HepG2 (cell line): ENCODE measurements around the gene LLGL1. TPM values are rescaled to one million over a fixed set of nuclear protein-coding genes. Genes with fewer than 3 reads are reported as not detected.

Experiments
- ATAD3A ChIP-seq: sonication (generic); formaldehyde crosslinking; IDR thresholded peaks from 2 replicates; pipeline ENCODE4 v1.4.0; 2020; ENCODE audit warnings: missing genetic modification reagents
- HNRNPH1 ChIP-seq: fragments of 200-400 bp; formaldehyde crosslinking; optimal IDR thresholded peaks from 2 replicates; pipeline ENCODE3; 2017; ENCODE audit warnings: mild to moderate bottlenecking, low read depth, low read length
- NCOA1 ChIP-seq: sonication (generic); formaldehyde crosslinking; IDR thresholded peaks from 2 replicates; pipeline ENCODE4 v1.9.0; 2021; ENCODE audit warnings: missing genetic modification reagents
- NFRKB ChIP-seq: fragments of 450-650 bp; IDR thresholded peaks from 2 replicates; pipeline ENCODE4 v1.6.1; 2017
- NR1H2 ChIP-seq: sonication (generic); formaldehyde crosslinking; IDR thresholded peaks from 2 replicates; pipeline ENCODE4 v1.8.1; 2022; ENCODE audit warnings: low read depth, missing genetic modification reagents, borderline replicate concordance
- PAF1 ChIP-seq: IDR thresholded peaks from 2 replicates; pipeline ENCODE4 v1.6.1; 2016; ENCODE audit warnings: missing genetic modification reagents, missing compliant biosample characterization
- STAT5B ChIP-seq: sonication (generic); formaldehyde crosslinking; IDR thresholded peaks from 2 replicates; pipeline ENCODE4 v1.4.0; 2020; ENCODE audit warnings: missing genetic modification reagents
- TAF1 ChIP-seq: sonication (generic); formaldehyde crosslinking; IDR thresholded peaks from 2 replicates; pipeline ENCODE4 v1.4.0; 2020; ENCODE audit warnings: missing genetic modification reagents
- ZBTB20 ChIP-seq: sonication (generic); formaldehyde crosslinking; IDR thresholded peaks from 2 replicates; pipeline ENCODE4 v1.8.1; 2023; ENCODE audit warnings: missing genetic modification reagents, low read depth, mild to moderate bottlenecking, borderline replicate concordance
- ZBTB42 ChIP-seq: sonication (generic); formaldehyde crosslinking; IDR thresholded peaks from 2 replicates; pipeline ENCODE4 v1.5.0; 2020; ENCODE audit warnings: mild to moderate bottlenecking, missing genetic modification reagents
- ZFYVE20 ChIP-seq: sonication (generic); formaldehyde crosslinking; IDR thresholded peaks from 2 replicates; pipeline ENCODE4 v1.8.0; 2023; ENCODE audit warnings: low read depth, mild to moderate bottlenecking, moderate library complexity, missing genetic modification reagents, borderline replicate concordance
- ZIK1 ChIP-seq: sonication (generic); formaldehyde crosslinking; IDR thresholded peaks from 2 replicates; pipeline ENCODE4 v1.5.0; 2020; ENCODE audit warnings: mild to moderate bottlenecking, low read depth, missing genetic modification reagents, borderline replicate concordance
- ZMYM4 ChIP-seq: sonication (generic); formaldehyde crosslinking; IDR thresholded peaks from 2 replicates; pipeline ENCODE4 v1.8.1; 2023; ENCODE audit warnings: mild to moderate bottlenecking, missing genetic modification reagents
- ZNF235 ChIP-seq: sonication (generic); formaldehyde crosslinking; IDR thresholded peaks from 2 replicates; pipeline ENCODE4 v1.8.1; 2023; ENCODE audit warnings: mild to moderate bottlenecking, missing genetic modification reagents, borderline replicate concordance
- ZNF335 ChIP-seq: sonication (generic); formaldehyde crosslinking; IDR thresholded peaks from 2 replicates; pipeline ENCODE4 v1.4.0; 2020; ENCODE audit warnings: missing genetic modification reagents
- ZNF451 ChIP-seq: sonication (generic); formaldehyde crosslinking; IDR thresholded peaks from 2 replicates; pipeline ENCODE4 v1.5.0; 2020; ENCODE audit warnings: mild to moderate bottlenecking, missing genetic modification reagents
- ZNF652 ChIP-seq: IDR thresholded peaks from 2 replicates; pipeline ENCODE4 v1.6.1; 2016; ENCODE audit warnings: low read depth, borderline replicate concordance
- polyA plus RNA-seq, 8 experiments: library from polyadenylated mRNA; depleted of rRNA in 3 of 8; stranded (reverse) in 7 of 8; unstranded in 1 of 8; fragments of >200 nt; fragmentation: Illumina TruSeq in 4 of 8; extraction: Trizol in 4 of 8; gene quantifications; 2 replicates each; pipeline versions ENCODE4 v1.2.1 to v1.2.3, GENCODE V29; 2011 to 2016; ENCODE audit warnings: low read depth in 4 of 8, missing spikeins in 1 of 8, mixed read lengths in 1 of 8; ENCODE audit not compliant: insufficient read depth in 1 of 8
- total RNA-seq, 5 experiments: library from RNA; depleted of rRNA; stranded (reverse); fragments of >200 nt; fragmentation: Illumina TruSeq; extraction: Trizol; gene quantifications; 2 replicates each; pipeline ENCODE4 v1.2.3, GENCODE V29; 2016; ENCODE audit warnings: low read depth in 1 of 5
- TF ChIP-seq, protein P1 (sequence below): IDR thresholded peaks from 2 replicates; pipeline ENCODE4 v1.6.1; 2016; ENCODE audit warnings: missing compliant biosample characterization, missing genetic modification reagents, borderline replicate concordance
- TF ChIP-seq, protein P2 (sequence below): sonication (generic); formaldehyde crosslinking; IDR thresholded peaks from 2 replicates; pipeline ENCODE4 v1.5.1; 2020; ENCODE audit warnings: missing genetic modification reagents, mild to moderate bottlenecking, borderline replicate concordance
- TF ChIP-seq, protein P3 (sequence below): sonication (generic); formaldehyde crosslinking; IDR thresholded peaks from 2 replicates; pipeline ENCODE4 v1.8.0; 2022; ENCODE audit warnings: mild to moderate bottlenecking, missing genetic modification reagents, borderline replicate concordance
- TF ChIP-seq, protein P4 (sequence below): sonication (generic); formaldehyde crosslinking; IDR thresholded peaks from 2 replicates; pipeline ENCODE4 v1.5.0; 2020; ENCODE audit warnings: missing genetic modification reagents, mild to moderate bottlenecking, borderline replicate concordance

Gene LLGL1
- total and polyA plus RNA-seq, 2 of the 13 experiments (the other 11 are each of a cell fraction or from before 2014, with no cell fraction given), result 15.0 to 15.3 TPM

DNA sequence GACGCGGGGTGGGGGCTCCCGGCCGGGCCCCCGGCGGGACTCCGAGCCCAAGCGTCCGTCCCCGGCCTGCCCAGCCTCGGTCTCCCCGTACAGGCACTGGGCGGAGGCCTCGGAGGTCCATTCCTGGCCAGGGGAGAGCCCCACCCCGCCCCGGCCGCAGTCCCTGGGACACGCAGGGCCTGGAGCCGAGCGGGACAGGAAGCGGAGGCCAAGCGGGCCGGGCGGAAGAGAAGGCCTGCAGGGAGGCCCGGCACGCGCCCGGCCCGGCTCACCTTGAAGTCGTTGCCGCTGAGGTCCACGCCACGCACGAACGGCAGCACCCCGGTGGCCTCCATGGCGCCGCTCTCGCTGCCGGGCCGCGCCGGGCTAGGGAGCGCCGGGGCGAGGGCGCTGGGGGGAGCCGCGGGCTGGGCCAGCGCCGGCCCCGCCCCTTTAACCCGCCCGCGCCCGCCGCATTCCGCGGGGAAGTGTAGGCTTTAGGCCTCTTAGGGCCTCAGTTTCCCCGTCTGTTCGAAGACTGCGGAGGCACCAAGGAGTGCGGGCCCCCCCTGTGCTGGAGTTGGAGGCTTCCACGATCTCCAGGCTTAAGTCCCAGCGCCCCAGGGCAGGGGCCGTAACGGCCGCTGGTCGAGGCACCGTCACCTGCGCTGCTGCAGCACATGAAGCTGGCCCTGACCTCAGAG is 33.1 kb downstream of the LLGL1 start, which contains the start of gene FLII (continued):
- TF ChIP-seq, protein P1, sequence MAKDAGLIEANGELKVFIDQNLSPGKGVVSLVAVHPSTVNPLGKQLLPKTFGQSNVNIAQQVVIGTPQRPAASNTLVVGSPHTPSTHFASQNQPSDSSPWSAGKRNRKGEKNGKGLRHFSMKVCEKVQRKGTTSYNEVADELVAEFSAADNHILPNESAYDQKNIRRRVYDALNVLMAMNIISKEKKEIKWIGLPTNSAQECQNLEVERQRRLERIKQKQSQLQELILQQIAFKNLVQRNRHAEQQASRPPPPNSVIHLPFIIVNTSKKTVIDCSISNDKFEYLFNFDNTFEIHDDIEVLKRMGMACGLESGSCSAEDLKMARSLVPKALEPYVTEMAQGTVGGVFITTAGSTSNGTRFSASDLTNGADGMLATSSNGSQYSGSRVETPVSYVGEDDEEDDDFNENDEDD, result 0 out of 2 replicates have a peak, but pooled peaks have one; percentile 20
- no peak for TF ChIP-seq PAF1 (CRISPR knock-in tag)
- no peak for TF ChIP-seq ZBTB20 (CRISPR knock-in tag)
- 0 out of 2 replicates have a peak, but pooled peaks have one; percentile 31 for TF ChIP-seq ZMYM4 (CRISPR knock-in tag)
- TF ChIP-seq ZFYVE20 (CRISPR knock-in tag), result no peak
- TF ChIP-seq TAF1 (CRISPR knock-in tag), result peak; percentile 65; the same call in 1 of the 2 replicates
- TF ChIP-seq ZNF451 (CRISPR knock-in tag), result 0 out of 2 replicates have a peak, but pooled peaks have one; percentile 37
- TF ChIP-seq NFRKB, result no peak
- TF ChIP-seq, protein P2, sequence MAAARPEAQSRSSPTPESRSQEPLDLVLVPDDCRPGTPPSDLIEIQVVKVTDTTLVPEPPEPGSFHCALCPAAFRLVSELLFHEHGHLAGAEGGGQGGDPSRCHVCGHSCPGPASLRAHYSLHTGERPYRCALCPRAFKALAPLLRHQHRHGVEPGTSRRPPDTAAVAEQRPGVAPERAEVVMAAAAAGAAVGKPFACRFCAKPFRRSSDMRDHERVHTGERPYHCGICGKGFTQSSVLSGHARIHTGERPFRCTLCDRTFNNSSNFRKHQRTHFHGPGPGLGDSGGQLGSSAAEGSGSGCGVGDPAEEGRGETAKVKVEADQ (CRISPR knock-in tag), result peak; percentile 48; the same call in 1 of the 2 replicates
- TF ChIP-seq ZIK1 (CRISPR knock-in tag), result no peak
- no peak for TF ChIP-seq HNRNPH1
- TF ChIP-seq ZNF652, result peak; percentile 95
- TF ChIP-seq ZNF335 (CRISPR knock-in tag), result no peak
- TF ChIP-seq ZBTB42 (CRISPR knock-in tag), result no peak
- TF ChIP-seq ATAD3A (CRISPR knock-in tag), result no peak
- peak; percentile 31; the same call in 1 of the 2 replicates for TF ChIP-seq NCOA1 (CRISPR knock-in tag)
- 0 out of 2 replicates have a peak, but pooled peaks have one; percentile 58 for TF ChIP-seq NR1H2 (CRISPR knock-in tag)
- peak; percentile 58; the same call in 1 of the 2 replicates for TF ChIP-seq ZNF235 (CRISPR knock-in tag)
- TF ChIP-seq, protein P3, sequence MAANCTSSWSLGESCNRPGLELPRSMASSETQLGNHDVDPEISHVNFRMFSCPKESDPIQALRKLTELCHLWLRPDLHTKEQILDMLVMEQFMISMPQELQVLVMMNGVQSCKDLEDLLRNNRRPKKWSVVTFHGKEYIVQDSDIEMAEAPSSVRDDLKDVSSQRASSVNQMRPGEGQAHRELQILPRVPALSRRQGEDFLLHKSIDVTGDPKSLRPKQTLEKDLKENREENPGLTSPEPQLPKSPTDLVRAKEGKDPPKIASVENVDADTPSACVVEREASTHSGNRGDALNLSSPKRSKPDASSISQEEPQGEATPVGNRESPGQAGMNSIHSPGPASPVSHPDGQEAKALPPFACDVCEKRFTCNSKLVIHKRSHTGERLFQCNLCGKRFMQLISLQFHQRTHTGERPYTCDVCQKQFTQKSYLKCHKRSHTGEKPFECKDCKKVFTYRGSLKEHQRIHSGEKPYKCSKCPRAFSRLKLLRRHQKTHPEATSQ (CRISPR knock-in tag), result no peak
- TF ChIP-seq, protein P4, sequence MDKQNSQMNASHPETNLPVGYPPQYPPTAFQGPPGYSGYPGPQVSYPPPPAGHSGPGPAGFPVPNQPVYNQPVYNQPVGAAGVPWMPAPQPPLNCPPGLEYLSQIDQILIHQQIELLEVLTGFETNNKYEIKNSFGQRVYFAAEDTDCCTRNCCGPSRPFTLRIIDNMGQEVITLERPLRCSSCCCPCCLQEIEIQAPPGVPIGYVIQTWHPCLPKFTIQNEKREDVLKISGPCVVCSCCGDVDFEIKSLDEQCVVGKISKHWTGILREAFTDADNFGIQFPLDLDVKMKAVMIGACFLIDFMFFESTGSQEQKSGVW (CRISPR knock-in tag), result no peak
- no peak for TF ChIP-seq STAT5B (CRISPR knock-in tag)
